Fibroblast of pulmonary artery (primary cell): Measurements from ENCODE around the gene CD9.

Source experiments
- DNase-seq: peaks from one replicate; pipeline ENCODE4 v3.0.0-alpha.2; 2010; ENCODE audit warnings: low read depth
- H3K4me3 ChIP-seq: replicated peaks from 2 replicates; pipeline ENCODE4 v1.5.1; 2011; ENCODE audit warnings: low read depth, mild to moderate bottlenecking, control low read depth, low read length, moderate library complexity
- TF ChIP-seq, protein P1 (sequence below): IDR thresholded peaks from 2 replicates; pipeline ENCODE4 v1.5.1; 2011; ENCODE audit warnings: mild to moderate bottlenecking, control low read depth, low read length, inconsistent platforms; ENCODE audit errors: missing control alignments

CD9 gene

GRCh38 chr12:6266971-6267721 lies 66.9 kb downstream of the CD9 start:
- DNase-seq, result no peak
- TF ChIP-seq, protein P1, sequence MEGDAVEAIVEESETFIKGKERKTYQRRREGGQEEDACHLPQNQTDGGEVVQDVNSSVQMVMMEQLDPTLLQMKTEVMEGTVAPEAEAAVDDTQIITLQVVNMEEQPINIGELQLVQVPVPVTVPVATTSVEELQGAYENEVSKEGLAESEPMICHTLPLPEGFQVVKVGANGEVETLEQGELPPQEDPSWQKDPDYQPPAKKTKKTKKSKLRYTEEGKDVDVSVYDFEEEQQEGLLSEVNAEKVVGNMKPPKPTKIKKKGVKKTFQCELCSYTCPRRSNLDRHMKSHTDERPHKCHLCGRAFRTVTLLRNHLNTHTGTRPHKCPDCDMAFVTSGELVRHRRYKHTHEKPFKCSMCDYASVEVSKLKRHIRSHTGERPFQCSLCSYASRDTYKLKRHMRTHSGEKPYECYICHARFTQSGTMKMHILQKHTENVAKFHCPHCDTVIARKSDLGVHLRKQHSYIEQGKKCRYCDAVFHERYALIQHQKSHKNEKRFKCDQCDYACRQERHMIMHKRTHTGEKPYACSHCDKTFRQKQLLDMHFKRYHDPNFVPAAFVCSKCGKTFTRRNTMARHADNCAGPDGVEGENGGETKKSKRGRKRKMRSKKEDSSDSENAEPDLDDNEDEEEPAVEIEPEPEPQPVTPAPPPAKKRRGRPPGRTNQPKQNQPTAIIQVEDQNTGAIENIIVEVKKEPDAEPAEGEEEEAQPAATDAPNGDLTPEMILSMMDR, result no peak
- H3K4me3 ChIP-seq, result no peak overlapping the region

DNA sequence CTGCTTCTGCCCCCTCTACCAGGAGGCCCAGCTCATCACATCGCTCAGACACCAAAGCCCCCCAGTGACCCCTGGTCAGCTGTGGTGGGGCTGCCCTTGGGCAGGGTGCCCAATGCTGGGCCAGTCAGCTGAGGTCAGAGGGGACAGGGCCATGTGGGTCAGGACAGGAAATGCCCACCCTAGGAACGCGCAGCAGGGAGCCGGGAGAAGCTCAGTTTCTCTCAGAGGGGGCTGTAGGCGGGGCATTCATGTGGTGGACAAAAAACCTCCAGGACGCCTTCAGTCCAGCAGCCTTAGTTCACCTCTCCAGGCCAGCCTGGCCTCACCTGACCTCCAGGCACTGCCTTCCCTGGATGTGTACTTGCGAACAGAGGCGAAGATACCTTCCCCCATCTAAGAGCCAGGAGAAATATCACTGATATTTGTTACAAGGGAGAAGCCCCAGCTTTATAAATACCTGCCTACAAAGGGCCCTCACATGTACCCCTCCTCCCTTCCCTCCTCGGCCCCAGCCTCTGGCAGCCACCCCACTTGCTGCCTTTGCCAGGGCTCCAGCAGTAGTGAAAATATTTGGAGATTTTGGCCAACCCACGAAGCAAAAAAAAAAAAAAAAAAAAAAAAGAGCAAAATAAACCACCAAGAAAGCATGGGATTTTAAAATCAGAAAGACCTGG lies 68.4 kb downstream of the CD9 start:
- no peak for DNase-seq
- no peak overlapping the region for H3K4me3 ChIP-seq
- TF ChIP-seq, protein P1, result no peak

- H3K4me3 ChIP-seq, result no peak overlapping the region
- no peak for DNase-seq
- TF ChIP-seq, protein P1, result no peak
Measured at GRCh38 chr12:6269986-6270385, 69.8 kb downstream of the CD9 start.

- DNase-seq, result no peak
- no peak overlapping the region for H3K4me3 ChIP-seq
- TF ChIP-seq, protein P1, result no peak
Measured at GRCh38 chr12:6271281-6271680, 71.1 kb downstream of the CD9 start.

DNA sequence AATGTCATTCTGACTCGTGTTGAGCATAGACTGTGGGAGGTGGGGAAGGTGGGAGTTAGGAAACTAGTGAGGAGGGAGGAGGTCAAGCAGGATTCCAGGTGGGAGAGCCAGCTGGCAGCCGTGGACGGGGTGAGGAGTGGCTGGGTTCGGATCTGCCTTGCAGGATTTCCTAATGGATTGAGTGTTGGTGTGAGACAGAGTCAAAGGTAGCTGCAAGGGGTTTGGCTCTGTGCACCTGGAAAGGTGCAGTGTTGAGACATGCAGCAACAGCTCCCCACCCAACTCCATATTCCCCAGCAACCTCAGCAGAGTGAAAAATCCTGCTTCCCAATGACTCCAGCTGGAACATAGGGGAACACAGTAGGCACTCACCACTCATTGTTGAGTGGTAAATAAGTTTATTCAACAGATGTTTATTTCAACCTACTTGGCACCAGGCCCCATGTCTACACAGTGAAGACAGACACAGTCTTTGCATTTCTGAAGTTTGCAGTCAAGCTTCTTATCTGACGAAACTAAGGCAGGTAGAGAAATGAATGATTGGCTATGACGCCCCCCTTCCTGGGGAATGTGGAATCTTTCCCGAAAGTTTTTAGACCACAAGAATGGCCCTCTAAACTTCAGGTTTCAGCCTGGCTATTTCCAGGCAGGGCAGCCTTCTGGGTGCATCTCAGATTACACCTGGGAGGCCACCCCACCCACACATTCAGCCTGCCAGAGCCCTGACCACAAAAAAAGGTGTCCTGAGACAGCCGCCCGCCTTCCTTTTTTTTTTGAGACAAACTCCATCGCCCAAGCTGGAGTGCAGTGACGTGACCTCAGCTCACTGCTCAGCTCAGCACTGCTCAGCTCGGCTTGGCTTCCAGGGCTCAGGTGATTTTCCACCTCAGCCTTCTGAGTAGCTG lies 72.4 kb downstream of the CD9 start:
- no peak overlapping the region for H3K4me3 ChIP-seq
- TF ChIP-seq, protein P1, result no peak
- DNase-seq, result no peak

- H3K4me3 ChIP-seq, result no peak overlapping the region
- TF ChIP-seq, protein P1, result no peak
- DNase-seq, result no peak
Measured at GRCh38 chr12:6273205-6273540, 73.0 kb downstream of the CD9 start.
